SIG-M5 (cell line): Measurements from ENCODE around the gene TBCE.

Experiments used
- DNase-seq: peaks from one replicate; lab custom pipeline; 2025; lab: John Stamatoyannopoulos, UW

Gene TBCE

GRCh38 chr1:235409042-235409820 lies 42.0 kb downstream of the TBCE start:
- DNase-seq: no peak

- DNase-seq: no peak
These were observed 43.2 kb downstream of the TBCE start for GRCh38 chr1:235410467-235410866.

GRCh38 chr1:235411489-235412486 lies 44.6 kb downstream of the TBCE start:
- no peak for DNase-seq

GRCh38 chr1:235415008-235415904 lies 48.0 kb downstream of the TBCE start:
- DNase-seq: no peak

- no peak for DNase-seq
These were observed 49.4 kb downstream of the TBCE start for GRCh38 chr1:235416662-235417049.

- DNase-seq: no peak
These were observed 50.0 kb downstream of the TBCE start for GRCh38 chr1:235417086-235417697.

- no peak for DNase-seq
These were observed 54.5 kb downstream of the TBCE start for GRCh38 chr1:235421751-235422150.

GRCh38 chr1:235423214-235423652 lies 56.0 kb downstream of the TBCE start:
- no peak for DNase-seq

- DNase-seq: no peak
These were observed 56.9 kb downstream of the TBCE start for GRCh38 chr1:235424092-235424491.

- no peak for DNase-seq
These were observed 58.1 kb downstream of the TBCE start for GRCh38 chr1:235425357-235425756.

- DNase-seq: no peak
These were observed 58.9 kb downstream of the TBCE start for GRCh38 chr1:235426143-235426542.

GRCh38 chr1:235426680-235427079 lies 59.5 kb downstream of the TBCE start:
- DNase-seq: no peak

- DNase-seq: no peak
These were observed 60.2 kb downstream of the TBCE start for GRCh38 chr1:235427447-235427846.

- no peak for DNase-seq
These were observed 61.9 kb downstream of the TBCE start for GRCh38 chr1:235429143-235429542.

GRCh38 chr1:235430991-235431390 lies 63.8 kb downstream of the TBCE start:
- no peak for DNase-seq

GRCh38 chr1:235434001-235434400 lies 66.8 kb downstream of the TBCE start:
- no peak for DNase-seq

GRCh38 chr1:235441159-235441685 lies 74.0 kb downstream of the TBCE start:
- DNase-seq: no peak

- no peak for DNase-seq
These were observed 75.7 kb downstream of the TBCE start for GRCh38 chr1:235442788-235443429.

GRCh38 chr1:235448616-235449015 lies 81.4 kb downstream of the TBCE start:
- DNase-seq: no peak

GRCh38 chr1:235450433-235450832 lies 83.2 kb downstream of the TBCE start:
- DNase-seq: no peak
